IMR-90 (cell line): ENCODE results near the gene HOXA3. TPM values are rescaled to one million over a fixed set of nuclear protein-coding genes. Genes with fewer than 3 reads are reported as not detected.
A peak's percentile ranks its signal among the peaks of the same experiment; 100 is the strongest.

Experiments used
- ATAC-seq: fragments of 200-7000 bp; cut with Tn5 transposase; 2 replicates; pipeline ENCODE4 v1.9.1; 2020; ENCODE audit warnings: low read depth, mild to moderate bottlenecking, moderate library complexity
- BruUV-seq: library from RNA; stranded (reverse); fragments of 400-500 nt; replicated peaks from 2 replicates; lab custom pipeline; 2021; lab: Mats Ljungman, UMichigan
- CTCF ChIA-PET: fragments of 300-600 bp; formaldehyde crosslinking; extraction: SDS; loops from one replicate; lab custom pipeline; 2021; ENCODE audit warnings: antibody characterized with exemption; lab: Yijun Ruan, JAX
- POLR2A ChIA-PET: fragments of 300-600 bp; sonication (Branson Sonifier 250); formaldehyde crosslinking; loops from one replicate; lab custom pipeline; 2022; ENCODE audit warnings: antibody characterized with exemption; ENCODE audit not compliant: unreplicated experiment; lab: Charles Lee
- DNase-seq: peaks from one replicate; pipeline ENCODE4 v3.0.0; 2013
- H2AFZ ChIP-seq: replicated peaks from 2 replicates; pipeline ENCODE3; 2013; ENCODE audit warnings: low read length, mild to moderate bottlenecking; ENCODE audit not compliant: poor library complexity
- H2AK5ac ChIP-seq: 2 replicates; pipeline ENCODE4 v1.6.1; 2013; ENCODE audit warnings: low read depth, low read length, inconsistent platforms
- H2AK9ac ChIP-seq: replicated peaks from 2 replicates; pipeline ENCODE3; 2013; ENCODE audit warnings: mild to moderate bottlenecking, low read depth, low read length, moderate library complexity; ENCODE audit not compliant: poor library complexity
- H2BK120ac ChIP-seq: 2 replicates; pipeline ENCODE4 v1.6.1; 2013; ENCODE audit warnings: low read depth, low read length, inconsistent platforms
- H2BK15ac ChIP-seq: 3 replicates; pipeline ENCODE4 v1.6.1; 2013; ENCODE audit warnings: low read depth, low read length, inconsistent platforms
- H2BK20ac ChIP-seq: 2 replicates; pipeline ENCODE4 v1.6.1; 2013; ENCODE audit warnings: low read depth, mild to moderate bottlenecking, inconsistent platforms, low read length, moderate library complexity
- H2BK5ac ChIP-seq: 2 replicates; pipeline ENCODE4 v1.6.1; 2013; ENCODE audit warnings: mild to moderate bottlenecking, low read depth, low read length, inconsistent platforms; ENCODE audit not compliant: poor library complexity, severe bottlenecking
- H3K14ac ChIP-seq: replicated peaks from 2 replicates; pipeline ENCODE4 v1.6.1; 2013; ENCODE audit warnings: low read depth, low read length, inconsistent platforms
- H3K18ac ChIP-seq: 2 replicates; pipeline ENCODE4 v1.6.1; 2013; ENCODE audit warnings: low read depth, low read length, control low read depth
- H3K23ac ChIP-seq: 2 replicates; pipeline ENCODE4 v1.6.1; 2013; ENCODE audit warnings: low read depth, low read length, inconsistent platforms
- H3K27ac ChIP-seq: 2 replicates; pipeline ENCODE4 v1.5.1; 2013; ENCODE audit warnings: mild to moderate bottlenecking, control low read depth, low read length; ENCODE audit not compliant: insufficient read depth
- H3K27me3 ChIP-seq: 2 replicates; pipeline ENCODE4 v1.6.1; 2013; ENCODE audit warnings: low read length; ENCODE audit not compliant: control insufficient read depth, insufficient read depth
- H3K36me3 ChIP-seq: 2 replicates; pipeline ENCODE4 v1.6.1; 2013; ENCODE audit warnings: low read length, mixed read lengths; ENCODE audit not compliant: control insufficient read depth, insufficient read depth
- H3K4ac ChIP-seq: 2 replicates; pipeline ENCODE4 v1.6.1; 2013; ENCODE audit warnings: low read depth, low read length, inconsistent platforms
- H3K4me1 ChIP-seq: 2 replicates; pipeline ENCODE4 v1.6.1; 2013; ENCODE audit warnings: low read length, mixed read lengths; ENCODE audit not compliant: control insufficient read depth, insufficient read depth
- H3K4me2 ChIP-seq: 2 replicates; pipeline ENCODE4 v1.6.1; 2013; ENCODE audit warnings: low read depth, mild to moderate bottlenecking, control low read depth, low read length, moderate library complexity
- H3K4me3 ChIP-seq: 2 replicates; pipeline ENCODE4 v1.5.1; 2013; ENCODE audit warnings: low read depth, mild to moderate bottlenecking, control low read depth, low read length, moderate library complexity; ENCODE audit not compliant: insufficient read depth
- H3K56ac ChIP-seq: 2 replicates; pipeline ENCODE4 v1.6.1; 2013; ENCODE audit warnings: low read length, inconsistent platforms; ENCODE audit not compliant: insufficient read depth; ENCODE audit errors: extremely low read depth
- H3K79me1 ChIP-seq, 2 experiments: 2 replicates each; pipeline ENCODE4 v1.6.1; 2013; ENCODE audit warnings: low read length in 2 of 2, inconsistent platforms in 1 of 2, low read depth in 1 of 2
- H3K9ac ChIP-seq: 2 replicates; pipeline ENCODE4 v1.6.1; 2013; ENCODE audit warnings: low read depth, low read length, control low read depth
- H3K9me1 ChIP-seq: 2 replicates; pipeline ENCODE4 v1.6.1; 2013; ENCODE audit warnings: low read length, inconsistent platforms; ENCODE audit not compliant: insufficient read depth
- H3K9me3 ChIP-seq: 2 replicates; pipeline ENCODE4 v1.6.1; 2013; ENCODE audit warnings: low read length; ENCODE audit not compliant: control insufficient read depth, insufficient read depth
- H4K20me1 ChIP-seq: 2 replicates; pipeline ENCODE4 v1.6.1; 2013; ENCODE audit warnings: low read length, inconsistent platforms; ENCODE audit not compliant: insufficient read depth
- H4K5ac ChIP-seq: 2 replicates; pipeline ENCODE4 v1.6.1; 2013; ENCODE audit warnings: mild to moderate bottlenecking, low read depth, low read length, control low read depth
- H4K8ac ChIP-seq, 2 experiments: 2 replicates each; pipeline ENCODE4 v1.6.1; 2013; ENCODE audit warnings: low read depth in 2 of 2, low read length in 2 of 2, control low read depth in 1 of 2, inconsistent platforms in 1 of 2
- H4K91ac ChIP-seq: 2 replicates; pipeline ENCODE4 v1.6.1; 2013; ENCODE audit warnings: low read depth, low read length, inconsistent platforms; ENCODE audit not compliant: insufficient read depth
- BHLHE40 ChIP-seq: fragments of 150-350 bp; IDR thresholded peaks from 2 replicates; pipeline ENCODE4 v1.6.1; 2016; ENCODE audit warnings: mild to moderate bottlenecking, low read depth, low read length
- CHD1 ChIP-seq: IDR thresholded peaks from 2 replicates; pipeline ENCODE4 v1.6.1; 2012; ENCODE audit warnings: low read depth, low read length, improper control_type of control experiment
- CTCF ChIP-seq: conservative IDR thresholded peaks from 2 replicates; pipeline ENCODE4 v1.5.1; 2012; ENCODE audit warnings: mild to moderate bottlenecking, low read depth, low read length, improper control_type of control experiment
- ELK1 ChIP-seq: fragments of 150-350 bp; IDR thresholded peaks from 2 replicates; pipeline ENCODE4 v1.6.1; 2016; ENCODE audit warnings: low read depth, mild to moderate bottlenecking, low read length, moderate library complexity, borderline replicate concordance
- FOS ChIP-seq: fragments of 150-350 bp; IDR thresholded peaks from 2 replicates; pipeline ENCODE4 v1.6.1; 2016; ENCODE audit warnings: low read depth, low read length
- MAFK ChIP-seq: IDR thresholded peaks from 2 replicates; pipeline ENCODE4 v1.6.1; 2012; ENCODE audit warnings: low read depth, low read length, improper control_type of control experiment
- MAZ ChIP-seq: IDR thresholded peaks from 2 replicates; pipeline ENCODE4 v1.6.1; 2012; ENCODE audit warnings: low read depth, mild to moderate bottlenecking, low read length, improper control_type of control experiment, moderate library complexity, borderline replicate concordance
- MXI1 ChIP-seq: IDR thresholded peaks from 2 replicates; pipeline ENCODE4 v1.6.1; 2012; ENCODE audit warnings: low read depth, mild to moderate bottlenecking, low read length, moderate library complexity, borderline replicate concordance
- NFE2L2 ChIP-seq: fragments of 150-350 bp; IDR thresholded peaks from 2 replicates; pipeline ENCODE4 v1.6.1; 2016; ENCODE audit warnings: low read depth, mild to moderate bottlenecking, low read length
- POLR2A ChIP-seq: IDR thresholded peaks from 2 replicates; pipeline ENCODE4 v1.6.1; 2012; ENCODE audit warnings: mild to moderate bottlenecking, low read depth, low read length
- RAD21 ChIP-seq: IDR thresholded peaks from 2 replicates; pipeline ENCODE4 v1.6.1; 2012; ENCODE audit warnings: low read length, improper control_type of control experiment
- RFX5 ChIP-seq: IDR thresholded peaks from 2 replicates; pipeline ENCODE4 v1.8.0; 2012; ENCODE audit warnings: low read depth, mild to moderate bottlenecking, low read length, moderate library complexity
- WGBS, 2 experiments: methylation state at CpG; one replicate each; pipeline versions ENCODE4 v1.1.5 to v1.1.7; 2013; ENCODE audit warnings: missing lambda C conversion rate in 2 of 2; ENCODE audit not compliant: insufficient read length in 1 of 2; ENCODE audit errors: extremely low coverage in 2 of 2; 5-methylcytosine and 5-hydroxymethylcytosine counted together
- dilution Hi-C: fragments of 300-500 bp; cut with HindIII; formaldehyde crosslinking; loops from one replicate; pipeline ENCODE4 v1.14.3; 2018; ENCODE audit warnings: low sequenced_read_pairs; ENCODE audit not compliant: unreplicated experiment
- in situ Hi-C: fragments of 300-500 bp; cut with MboI; formaldehyde crosslinking; loops from 3 replicates; pipeline ENCODE4 v1.14.3; 2019; ENCODE audit warnings: low sequenced_read_pairs, inconsistent platforms, mixed read lengths
- intact Hi-C: fragments of 100-400 bp; cut with micrococcal nuclease; formaldehyde crosslinking; loops from 2 replicates; pipeline ENCODE4 v1.10.0; 2022
- polyA plus RNA-seq, 3 experiments: library from polyadenylated mRNA; depleted of rRNA; stranded (reverse); fragments of >200 nt; gene quantifications; 2 replicates each; pipeline ENCODE4 v1.2.3, GENCODE V29; 2012; ENCODE audit warnings: low replicate concordance in 1 of 3
- total RNA-seq: library from RNA; depleted of rRNA; stranded (reverse); fragments of >200 nt; gene quantifications from 2 replicates; pipeline ENCODE4 v1.2.3, GENCODE V29; 2012

Gene HOXA3
- total and polyA plus RNA-seq, 2 of the 4 experiments (the other 2 are of a cell fraction), result 0.90 to 5.4 TPM

DNA sequence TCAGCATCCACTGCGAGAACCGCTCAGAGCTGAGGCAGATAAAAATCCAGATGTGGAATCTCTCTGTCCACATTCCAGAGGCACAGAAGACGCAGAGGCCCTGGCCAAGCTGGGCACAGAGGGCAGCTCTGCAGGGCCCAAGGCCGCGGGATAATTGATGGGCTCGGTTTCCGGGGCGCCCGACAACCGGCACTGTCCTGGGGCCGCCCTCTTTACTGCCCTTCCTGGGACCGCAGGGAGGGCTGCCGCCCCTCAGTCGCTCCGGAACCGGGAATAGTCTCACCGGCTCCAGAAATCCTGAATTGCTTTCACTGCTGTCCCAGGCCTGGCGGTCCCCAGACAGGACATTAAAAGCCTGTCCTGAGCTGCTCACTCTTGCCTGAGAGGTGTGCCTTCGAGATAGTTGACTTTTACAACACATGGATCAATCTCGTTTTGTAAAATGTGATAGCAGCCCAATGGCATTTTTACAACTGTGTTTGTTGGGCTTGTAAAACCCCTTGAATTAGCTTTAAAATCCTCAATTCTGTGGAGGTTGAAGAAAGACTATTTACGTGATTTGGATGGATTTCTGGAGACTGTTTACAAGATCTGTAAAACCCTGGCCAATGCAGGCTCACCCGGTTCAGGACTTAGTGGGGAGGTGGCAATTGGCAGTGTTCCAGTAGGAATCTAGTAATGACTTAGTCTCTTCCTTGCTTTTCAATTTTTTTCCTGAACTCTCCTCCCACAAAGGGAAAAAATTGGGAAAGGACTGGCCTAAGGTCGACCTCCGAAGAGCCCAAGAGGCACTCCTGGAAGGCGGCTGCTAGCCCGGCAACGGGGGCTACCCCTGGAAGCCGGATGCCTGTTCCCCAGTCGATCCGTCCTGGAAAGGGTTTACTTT is 3.4 kb downstream of the HOXA3 start:
- Histone ChIP-seq H2AFZ (peak overlapping the region; percentile 90), H2AK9ac (peak overlapping the region; percentile 57), H3K27ac (peak overlapping the region; percentile 96), H2BK20ac (peak overlapping the region; percentile 59; the same call in 1 of the 2 replicates), H3K9me1 (peaks cover 3% of the 10 kb centered on the region; the same call in 1 of the 2 replicates), H3K36me3 (no peaks in the 10 kb centered on the region; the same call in 1 of the 2 replicates), H4K91ac (peak overlapping the region; percentile 77), H2BK120ac (peak overlapping the region; percentile 72), H4K5ac (peak overlapping the region; percentile 63), H3K4me3 (peak overlapping the region; percentile 38), H3K9me3 (no peaks in the 10 kb centered on the region), H3K79me1 (peaks cover 9 to 27% of the 10 kb centered on the region in 2 experiments; a peak in 3 of 4 replicates), H2AK5ac (peak overlapping the region; percentile 78; the same call in 1 of the 2 replicates), H3K4me1 (peaks cover 17% of the 10 kb centered on the region), H4K8ac (peak overlapping the region; percentile 82 to 84), H3K14ac (peak overlapping the region; percentile 46), H3K23ac (peak overlapping the region; percentile 96), H3K4me2 (peak overlapping the region; percentile 76), H3K4ac (peak overlapping the region; percentile 79), H4K20me1 (no peaks in the 10 kb centered on the region), H2BK5ac (peak overlapping the region; percentile 64), H3K27me3 (no peaks in the 10 kb centered on the region), H3K56ac (peak overlapping the region; percentile 75; the same call in 1 of the 2 replicates), H3K18ac (peak overlapping the region; percentile 66; the same call in 1 of the 2 replicates), H3K9ac (peak overlapping the region; percentile 68), H2BK15ac (peak overlapping the region; percentile 72; the same call in 2 of the 3 replicates)
- ChIA-PET CTCF (interaction anchor here (0.8 to 1.0 kb wide), 2 partner anchors 30 to 31 kb away, joined by 3 to 4 read pairs; no protein-coding TSS in a partner anchor), POLR2A (no interaction called here)
- ATAC-seq (no peak), DNase-seq (no peak)
- TF ChIP-seq RFX5 (no peak), NFE2L2 (no peak), MAFK (no peak), FOS (no peak), CHD1 (no peak), MXI1 (no peak), ELK1 (no peak), RAD21 (no peak), MAZ (no peak), BHLHE40 (no peak), POLR2A (no peak), CTCF (no peak)
- in situ Hi-C loops, result loop anchor here (10.0 kb wide), 1 partner anchor 954 kb away; no protein-coding TSS in a partner anchor
- dilution Hi-C loops, result no loop called here
- intact Hi-C loops, result loop anchor here (5.0 kb wide), 1 partner anchor 1057 kb away; no protein-coding TSS in a partner anchor
- BruUV-seq, result no TSS peak
- 26% methylated on average over 11 of the region's 30 CpGs; no CpG with 5 or more reads in 1 of the 2 experiments for WGBS, 2 experiments
